ENCODE measurements around the gene KLHL30.

KLHL30 gene

GRCh38 chr2:238123991-238124470 lies 14.4 kb upstream of the KLHL30 start:
- Histone ChIP-seq H3K4me3 (ENCODE audit: low read depth, low read length) (no peak overlapping the region), H3K36me3 (no peaks in the 10 kb centered on the region), H3K4me1 (no peaks in the 10 kb centered on the region), H3K9me3 (no peaks in the 10 kb centered on the region), H3K27me3 (no peaks in the 10 kb centered on the region)
- DNase-seq: peak; percentile 10
- TF ChIP-seq CTCF (IDR thresholded peaks at IDR 0.05; ENCODE audit: low read depth, low read length): no peak

GRCh38 chr2:238124488-238125126 lies 13.9 kb upstream of the KLHL30 start:
- TF ChIP-seq CTCF (IDR thresholded peaks at IDR 0.05; ENCODE audit: low read depth, low read length): no peak
- DNase-seq: no peak
- H3K27me3 ChIP-seq: no peaks in the 10 kb centered on the region
- no peaks in the 10 kb centered on the region for H3K4me1 ChIP-seq
- no peaks in the 10 kb centered on the region for H3K9me3 ChIP-seq
- H3K4me3 ChIP-seq (ENCODE audit: low read depth, low read length): no peak overlapping the region
- no peaks in the 10 kb centered on the region for H3K36me3 ChIP-seq

- Histone ChIP-seq H3K9me3 (no peaks in the 10 kb centered on the region), H3K4me3 (ENCODE audit: low read depth, low read length) (no peak overlapping the region), H3K36me3 (no peaks in the 10 kb centered on the region), H3K4me1 (no peaks in the 10 kb centered on the region), H3K27me3 (no peaks in the 10 kb centered on the region)
- DNase-seq: no peak
- TF ChIP-seq CTCF (IDR thresholded peaks at IDR 0.05; ENCODE audit: low read depth, low read length): no peak
Measured at GRCh38 chr2:238125127-238125885, 13.2 kb upstream of the KLHL30 start.

GRCh38 chr2:238126338-238126737 lies 12.1 kb upstream of the KLHL30 start:
- Histone ChIP-seq H3K9me3 (no peaks in the 10 kb centered on the region), H3K4me1 (no peaks in the 10 kb centered on the region), H3K4me3 (ENCODE audit: low read depth, low read length) (no peak overlapping the region), H3K27me3 (no peaks in the 10 kb centered on the region), H3K36me3 (no peaks in the 10 kb centered on the region)
- DNase-seq: no peak
- TF ChIP-seq CTCF (IDR thresholded peaks at IDR 0.05; ENCODE audit: low read depth, low read length): no peak

GRCh38 chr2:238126775-238127164 lies 11.7 kb upstream of the KLHL30 start:
- Histone ChIP-seq H3K4me1 (no peaks in the 10 kb centered on the region), H3K9me3 (no peaks in the 10 kb centered on the region), H3K4me3 (ENCODE audit: low read depth, low read length) (no peak overlapping the region), H3K27me3 (no peaks in the 10 kb centered on the region), H3K36me3 (no peaks in the 10 kb centered on the region)
- DNase-seq: no peak
- TF ChIP-seq CTCF (IDR thresholded peaks at IDR 0.05; ENCODE audit: low read depth, low read length): no peak

Data from BE2C (cell line).